Fibroblast of lung (primary cell): Measurements from ENCODE around the gene KPNB1. TPM values are rescaled to one million over a fixed set of nuclear protein-coding genes. Genes with fewer than 3 reads are reported as not detected.

Source experiments
- DNase-seq, 2 donors: peaks; one replicate each; pipeline versions ENCODE4 v3.0.0 to v3.0.0-alpha.2; 2010; ENCODE audit warnings: low read depth in 2 of 2
- H2AFZ ChIP-seq: 2 replicates; pipeline ENCODE4 v1.5.1; 2012; ENCODE audit warnings: low read length, control low read depth, inconsistent platforms
- H3K27ac ChIP-seq: 2 replicates; pipeline ENCODE4 v1.5.1; 2011; ENCODE audit warnings: low read length, control low read depth; ENCODE audit not compliant: insufficient read depth
- H3K27me3 ChIP-seq: 2 replicates; pipeline ENCODE4 v1.5.1; 2011; ENCODE audit warnings: mild to moderate bottlenecking, low read length; ENCODE audit not compliant: control insufficient read depth, insufficient read depth
- H3K36me3 ChIP-seq: 2 replicates; pipeline ENCODE4 v1.5.1; 2011; ENCODE audit warnings: low read length; ENCODE audit not compliant: control insufficient read depth, insufficient read depth
- H3K4me1 ChIP-seq: 2 replicates; pipeline ENCODE4 v1.5.1; 2011; ENCODE audit warnings: low read length; ENCODE audit not compliant: control insufficient read depth, insufficient read depth; ENCODE audit errors: extremely low read depth
- H3K4me2 ChIP-seq: 2 replicates; pipeline ENCODE4 v1.5.1; 2011; ENCODE audit warnings: low read length, control low read depth; ENCODE audit not compliant: insufficient read depth; ENCODE audit errors: extremely low read depth
- H3K4me3 ChIP-seq, 4 experiments: fragments of 200-600 bp in 1 of 4; sonication (generic) in 1 of 4; replicated peaks in 1 of 4; 2 replicates each; pipeline ENCODE4 v1.5.1; 2011 to 2016; ENCODE audit warnings: low read length in 4 of 4, low read depth in 3 of 4, mild to moderate bottlenecking in 3 of 4, control low read depth in 2 of 4, inconsistent platforms in 1 of 4, mixed read lengths in 1 of 4; ENCODE audit not compliant: insufficient read depth in 1 of 4; ENCODE audit errors: control extremely low read depth in 1 of 4
- H3K79me2 ChIP-seq: 2 replicates; pipeline ENCODE4 v1.5.1; 2012; ENCODE audit warnings: mild to moderate bottlenecking, low read length, inconsistent platforms; ENCODE audit not compliant: control insufficient read depth, insufficient read depth
- H3K9ac ChIP-seq: 2 replicates; pipeline ENCODE4 v1.5.1; 2011; ENCODE audit warnings: mild to moderate bottlenecking, low read length, control low read depth; ENCODE audit not compliant: insufficient read depth
- H3K9me3 ChIP-seq: 2 replicates; pipeline ENCODE4 v1.5.1; 2012; ENCODE audit warnings: low read depth, low read length; ENCODE audit not compliant: control insufficient read depth, insufficient read depth
- H4K20me1 ChIP-seq: 2 replicates; pipeline ENCODE4 v1.5.1; 2011; ENCODE audit warnings: low read length; ENCODE audit not compliant: control insufficient read depth, insufficient read depth; ENCODE audit errors: extremely low read depth
- CTCF ChIP-seq, 2 donors: IDR thresholded peaks in 1 of 2; conservative IDR thresholded peaks in 1 of 2; 1 replicate in 1 of 2; 2 replicates in 1 of 2; pipeline ENCODE4 v1.5.1; 2011 to 2012; ENCODE audit warnings: low read length in 2 of 2, control low read depth in 1 of 2, inconsistent platforms in 1 of 2, low read depth in 1 of 2, mild to moderate bottlenecking in 1 of 2
- EZH2 ChIP-seq: IDR thresholded peaks from 2 replicates; pipeline ENCODE4 v1.5.1; 2012; ENCODE audit warnings: low read length, control low read depth, mild to moderate bottlenecking; ENCODE audit errors: missing control alignments
- polyA plus RNA-seq, 2 donors: library from polyadenylated mRNA; depleted of rRNA in 1 of 2; stranded (reverse) in 1 of 2; unstranded in 1 of 2; fragments of >200 nt; gene quantifications; 2 replicates each; pipeline ENCODE4 v1.2.1, GENCODE V29; 2011 to 2012; ENCODE audit warnings: missing spikeins in 1 of 2
- total RNA-seq: library from RNA; depleted of rRNA; stranded (reverse); fragments of >200 nt; gene quantifications from 2 replicates; pipeline ENCODE4 v1.2.1, GENCODE V29; 2014

KPNB1 gene
- total and polyA plus RNA-seq, 2 donors (not counting 1 experiment from before 2014, with no cell fraction given) = 253 to 267 TPM

- Histone ChIP-seq H3K9ac (no peak overlapping the region), H3K4me3 (no peak overlapping the region), H3K4me1 (peaks cover 2% of the 10 kb centered on the region), H3K27me3 (no peaks in the 10 kb centered on the region), H3K36me3 (peaks cover 4% of the 10 kb centered on the region), H3K4me2 (no peak overlapping the region), H3K79me2 (no peaks in the 10 kb centered on the region), H2AFZ (no peak overlapping the region), H3K27ac (no peak overlapping the region), H3K9me3 (no peaks in the 10 kb centered on the region), H4K20me1 (no peaks in the 10 kb centered on the region)
- no peak for DNase-seq
- TF ChIP-seq EZH2 (no peak), CTCF (conservative IDR thresholded peaks at IDR 0.05 in 1 of 2, IDR thresholded peaks at IDR 0.05 in 1 of 2; ENCODE audit: low read depth in 1 of 2, low read length in 2 of 2) (no peak)
Measured at GRCh38 chr17:47703671-47704070, 54.0 kb downstream of the KPNB1 start.

DNA sequence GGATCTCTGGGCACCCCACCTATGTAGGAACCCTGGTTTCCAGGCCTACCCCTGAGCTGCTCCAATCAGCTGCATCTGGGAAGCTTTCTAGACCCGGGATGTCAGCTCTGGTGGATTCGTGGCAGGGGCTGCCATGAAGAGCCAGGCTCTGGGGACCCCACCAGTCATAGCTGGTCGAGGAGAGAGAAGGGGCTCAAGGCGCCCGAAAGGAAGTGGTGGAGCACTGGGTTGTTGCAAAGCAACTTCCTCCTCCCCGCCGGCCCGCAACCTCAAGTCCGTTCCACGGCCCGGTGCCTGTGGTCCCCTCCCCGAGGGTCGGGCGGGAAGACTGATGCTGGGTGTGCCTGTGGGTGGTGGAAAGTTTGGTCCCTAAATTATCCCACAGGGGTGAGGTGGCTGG, 54.4 kb downstream of the KPNB1 start:
- Histone ChIP-seq H3K4me3 (no peak overlapping the region), H2AFZ (no peak overlapping the region), H3K4me2 (no peak overlapping the region), H3K79me2 (no peaks in the 10 kb centered on the region), H3K9me3 (no peaks in the 10 kb centered on the region), H3K9ac (no peak overlapping the region), H4K20me1 (no peaks in the 10 kb centered on the region), H3K27me3 (no peaks in the 10 kb centered on the region), H3K36me3 (peaks cover 3% of the 10 kb centered on the region), H3K27ac (no peak overlapping the region), H3K4me1 (peaks cover 2% of the 10 kb centered on the region)
- no peak for DNase-seq
- TF ChIP-seq EZH2 (no peak), CTCF (conservative IDR thresholded peaks at IDR 0.05 in 1 of 2, IDR thresholded peaks at IDR 0.05 in 1 of 2; ENCODE audit: low read depth in 1 of 2, low read length in 2 of 2) (no peak)

GRCh38 chr17:47704736-47705135, 55.0 kb downstream of the KPNB1 start:
- H3K9ac ChIP-seq = no peak overlapping the region
- no peak overlapping the region for H2AFZ ChIP-seq
- H4K20me1 ChIP-seq = no peaks in the 10 kb centered on the region
- no peak overlapping the region for H3K4me3 ChIP-seq
- H3K79me2 ChIP-seq = no peaks in the 10 kb centered on the region
- DNase-seq = no peak
- no peak overlapping the region for H3K4me2 ChIP-seq
- H3K4me1 ChIP-seq = peaks cover 3% of the 10 kb centered on the region
- H3K27me3 ChIP-seq = no peaks in the 10 kb centered on the region
- TF ChIP-seq EZH2 (no peak), CTCF (conservative IDR thresholded peaks at IDR 0.05 in 1 of 2, IDR thresholded peaks at IDR 0.05 in 1 of 2; ENCODE audit: low read depth in 1 of 2, low read length in 2 of 2) (no peak)
- no peaks in the 10 kb centered on the region for H3K9me3 ChIP-seq
- H3K27ac ChIP-seq = no peak overlapping the region
- H3K36me3 ChIP-seq = no peaks in the 10 kb centered on the region
